Activated B cell treated with CpG ODN at 0.5 μM for 24 hours (primary cell): ENCODE data around the gene PRKCB. TPM values are rescaled to one million over a fixed set of nuclear protein-coding genes. Genes with fewer than 3 reads are reported as not detected.
A peak's percentile ranks its signal among the peaks of the same experiment; 100 is the strongest.

Experiments used
- ATAC-seq: fragments of 200-7000 bp; cut with Tn5 transposase; one replicate; pipeline ENCODE4 v1.10.0; 2021; ENCODE audit warnings: low read depth, mild to moderate bottlenecking, moderate library complexity
- CTCF ChIA-PET: fragments of 350-600 bp; sonication (Branson Sonifier 250); formaldehyde crosslinking; loops from one replicate; lab custom pipeline; 2021; ENCODE audit warnings: antibody characterized with exemption; lab: Charles Lee
- POLR2A ChIA-PET: fragments of 350-600 bp; sonication (Branson Sonifier 250); formaldehyde crosslinking; loops from one replicate; lab custom pipeline; 2021; ENCODE audit warnings: antibody characterized with exemption; lab: Charles Lee
- DNase-seq: peaks from one replicate; pipeline ENCODE4 v3.0.0; 2022
- H3K27ac Mint-ChIP-seq: one replicate; pipeline ENCODE4 v1.8.0; 2020; ENCODE audit warnings: mixed read lengths
- H3K27me3 Mint-ChIP-seq: one replicate; pipeline ENCODE4 v1.8.0; 2021; ENCODE audit warnings: mixed read lengths
- H3K36me3 Mint-ChIP-seq: one replicate; pipeline ENCODE4 v1.8.0; 2021; ENCODE audit warnings: low read depth, mixed read lengths
- H3K4me1 Mint-ChIP-seq: one replicate; pipeline ENCODE4 v1.8.0; 2021; ENCODE audit warnings: mixed read lengths
- H3K4me3 Mint-ChIP-seq: one replicate; pipeline ENCODE4 v1.8.0; 2020; ENCODE audit warnings: mild to moderate bottlenecking, mixed read lengths
- H3K9me3 Mint-ChIP-seq: one replicate; pipeline ENCODE4 v1.8.0; 2020; ENCODE audit warnings: mixed read lengths
- intact Hi-C: fragments of 100-400 bp; cut with micrococcal nuclease; formaldehyde crosslinking; loops from one replicate; pipeline ENCODE4 v1.15.1; 2024
- total RNA-seq: library from RNA; stranded (reverse); gene quantifications from 2 replicates; pipeline ENCODE4 v1.2.3, GENCODE V29; 2022
- TF ChIP-seq, protein P1 (sequence below): fragments of 200-600 bp; IDR thresholded peaks from one replicate; pipeline ENCODE4 v1.8.0; 2022; ENCODE audit warnings: antibody characterized with exemption, mild to moderate bottlenecking

PRKCB gene
- total RNA-seq, 1 donor from 2014 or later = 146 TPM

DNA sequence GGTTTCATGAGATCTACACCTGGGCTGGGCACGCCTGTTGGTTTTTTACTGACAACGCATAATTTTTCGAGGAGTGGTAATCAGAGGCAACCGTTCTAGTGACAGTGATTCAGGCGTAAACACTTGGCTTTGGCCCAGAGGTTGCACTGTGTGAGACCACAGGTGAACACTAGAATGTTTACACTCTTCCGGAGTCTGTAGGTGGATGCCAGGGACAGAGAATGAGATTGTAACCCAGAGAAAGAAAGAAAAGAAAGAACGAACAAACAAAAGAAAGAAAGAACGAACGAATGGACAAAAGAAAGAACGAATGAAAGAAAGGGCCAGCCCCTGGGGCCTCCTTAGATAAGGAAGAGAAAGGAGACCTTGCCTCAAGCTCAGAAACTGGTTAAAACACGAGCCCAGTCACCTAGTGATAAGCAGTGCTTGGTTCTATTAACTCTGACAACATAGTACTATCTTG is 113.2 kb downstream of the PRKCB start:
- peak; percentile 15 for ATAC-seq
- ChIA-PET CTCF (interaction anchor here (1.4 to 1.6 kb wide), 3 partner anchors 61 to 145 kb away, joined by 4 to 6 read pairs (median 4); no protein-coding TSS in a partner anchor), POLR2A (interaction anchor here (0.6 to 2.2 kb wide), 9 partner anchors 11 to 441 kb away, joined by 3 to 15 read pairs (median 3); no protein-coding TSS in a partner anchor)
- peaks cover 18% of the 10 kb centered on the region for H3K36me3 Mint-ChIP-seq
- intact Hi-C loops = loop anchor here (2.0 kb wide), 1 partner anchor 24 kb away; no protein-coding TSS in a partner anchor
- H3K9me3 Mint-ChIP-seq = no peaks in the 10 kb centered on the region
- TF ChIP-seq, protein P1, sequence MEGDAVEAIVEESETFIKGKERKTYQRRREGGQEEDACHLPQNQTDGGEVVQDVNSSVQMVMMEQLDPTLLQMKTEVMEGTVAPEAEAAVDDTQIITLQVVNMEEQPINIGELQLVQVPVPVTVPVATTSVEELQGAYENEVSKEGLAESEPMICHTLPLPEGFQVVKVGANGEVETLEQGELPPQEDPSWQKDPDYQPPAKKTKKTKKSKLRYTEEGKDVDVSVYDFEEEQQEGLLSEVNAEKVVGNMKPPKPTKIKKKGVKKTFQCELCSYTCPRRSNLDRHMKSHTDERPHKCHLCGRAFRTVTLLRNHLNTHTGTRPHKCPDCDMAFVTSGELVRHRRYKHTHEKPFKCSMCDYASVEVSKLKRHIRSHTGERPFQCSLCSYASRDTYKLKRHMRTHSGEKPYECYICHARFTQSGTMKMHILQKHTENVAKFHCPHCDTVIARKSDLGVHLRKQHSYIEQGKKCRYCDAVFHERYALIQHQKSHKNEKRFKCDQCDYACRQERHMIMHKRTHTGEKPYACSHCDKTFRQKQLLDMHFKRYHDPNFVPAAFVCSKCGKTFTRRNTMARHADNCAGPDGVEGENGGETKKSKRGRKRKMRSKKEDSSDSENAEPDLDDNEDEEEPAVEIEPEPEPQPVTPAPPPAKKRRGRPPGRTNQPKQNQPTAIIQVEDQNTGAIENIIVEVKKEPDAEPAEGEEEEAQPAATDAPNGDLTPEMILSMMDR = no peak
- H3K27ac Mint-ChIP-seq = peak overlapping the region; percentile 91
- DNase-seq = no peak
- no peaks in the 10 kb centered on the region for H3K27me3 Mint-ChIP-seq
- peaks cover 96% of the 10 kb centered on the region for H3K4me1 Mint-ChIP-seq
- peak overlapping the region; percentile 3 for H3K4me3 Mint-ChIP-seq

DNA sequence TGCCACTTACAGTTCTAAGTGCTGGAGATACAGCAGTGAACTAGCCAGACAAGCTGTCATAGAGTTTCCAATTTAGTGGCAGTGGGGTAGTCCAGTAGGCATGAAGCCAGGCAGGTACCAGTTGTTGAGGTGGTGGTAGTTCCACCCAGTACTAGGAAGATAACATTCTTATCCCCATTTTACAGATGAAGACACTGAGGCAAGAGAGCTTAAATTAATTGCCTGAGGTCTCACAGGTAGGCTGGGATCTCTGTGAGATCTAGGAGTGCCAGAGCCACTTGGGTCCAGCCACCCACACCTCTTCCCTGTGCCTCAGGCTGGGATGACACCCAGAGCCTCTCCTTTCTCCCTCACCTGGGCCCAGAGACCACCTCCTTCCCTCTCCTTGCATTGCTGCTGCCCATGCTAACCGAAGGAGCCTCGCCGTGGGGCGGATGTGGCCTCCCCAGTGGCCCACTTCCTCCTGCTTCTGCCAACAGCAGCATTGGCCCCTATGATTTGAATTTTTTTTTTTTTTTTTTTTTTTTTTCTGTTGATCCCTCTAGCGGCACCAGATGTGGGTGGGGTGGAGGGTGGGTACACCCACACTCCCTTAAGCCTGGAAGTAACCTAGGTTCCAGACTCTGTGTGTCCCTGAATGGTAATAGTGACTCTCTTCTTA is 114.0 kb downstream of the PRKCB start:
- no peaks in the 10 kb centered on the region for H3K27me3 Mint-ChIP-seq
- ChIA-PET CTCF (interaction anchor here (1.4 to 1.6 kb wide), 3 partner anchors 61 to 146 kb away, joined by 4 to 6 read pairs (median 4); no protein-coding TSS in a partner anchor), POLR2A (interaction anchor here (0.6 to 2.2 kb wide), 9 partner anchors 10 to 117 kb away, joined by 3 to 15 read pairs (median 3); no protein-coding TSS in a partner anchor)

DNA sequence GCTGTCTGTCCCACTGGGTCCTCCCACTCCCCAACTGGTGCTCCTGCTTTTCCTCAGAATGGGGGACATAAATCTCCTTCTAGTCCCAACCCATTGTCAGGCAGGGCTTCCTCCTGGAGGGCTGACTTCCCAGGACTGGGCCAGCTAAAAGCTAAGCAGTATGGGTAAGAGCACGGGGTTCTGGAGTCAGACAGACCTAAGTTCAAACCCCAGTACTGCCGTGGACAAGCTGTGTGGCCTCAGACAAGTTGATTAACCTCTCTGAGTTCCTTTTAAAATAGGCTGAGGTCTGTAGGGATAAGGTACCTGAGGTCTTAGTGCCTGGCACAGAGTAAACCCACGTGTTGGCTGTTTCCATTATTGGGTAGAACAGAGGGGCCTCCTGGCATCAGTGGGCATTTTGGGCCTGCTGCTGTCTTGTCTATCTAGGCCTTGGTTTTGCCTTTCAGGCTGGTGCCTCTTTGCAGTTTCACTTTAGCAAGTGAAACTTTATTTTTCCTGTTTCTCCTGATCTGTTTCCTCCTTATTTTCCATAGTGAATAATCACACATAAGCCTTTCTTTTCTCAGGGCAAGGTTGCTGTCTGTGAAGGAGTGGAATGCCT is 114.6 kb downstream of the PRKCB start:
- intact Hi-C loops = loop anchor here (1.0 to 5.0 kb wide), 5 partner anchors 9 to 68 kb away; no protein-coding TSS in a partner anchor
- Mint-ChIP-seq H3K27ac (peak overlapping the region; percentile 91), H3K27me3 (no peaks in the 10 kb centered on the region), H3K4me3 (peak overlapping the region; percentile 52), H3K36me3 (peaks cover 28% of the 10 kb centered on the region), H3K9me3 (no peaks in the 10 kb centered on the region), H3K4me1 (peaks cover 98% of the 10 kb centered on the region)
- ATAC-seq = no peak
- TF ChIP-seq, protein P1 = no peak
- DNase-seq = no peak
- CTCF ChIA-PET = interaction anchor here (1.5 to 1.6 kb wide), 2 partner anchors 60 to 147 kb away, joined by 4 to 6 read pairs; no protein-coding TSS in a partner anchor
- POLR2A ChIA-PET = interaction anchor here (1.6 to 2.2 kb wide), 2 partner anchors 9 to 15 kb away, joined by 3 to 15 read pairs; no protein-coding TSS in a partner anchor

More for the DNA sequence above, 114.0 kb downstream of the PRKCB start:
- Mint-ChIP-seq H3K36me3 (peaks cover 25% of the 10 kb centered on the region), H3K27ac (peak overlapping the region; percentile 91), H3K4me3 (peak overlapping the region; percentile 64), H3K9me3 (no peaks in the 10 kb centered on the region), H3K4me1 (peaks cover 98% of the 10 kb centered on the region)
- TF ChIP-seq, protein P1 = no peak
- ATAC-seq (peak; percentile 78), DNase-seq (peak; percentile 53)
- intact Hi-C loops = loop anchor here (1.0 to 5.0 kb wide), 6 partner anchors 10 to 67 kb away; no protein-coding TSS in a partner anchor

DNA sequence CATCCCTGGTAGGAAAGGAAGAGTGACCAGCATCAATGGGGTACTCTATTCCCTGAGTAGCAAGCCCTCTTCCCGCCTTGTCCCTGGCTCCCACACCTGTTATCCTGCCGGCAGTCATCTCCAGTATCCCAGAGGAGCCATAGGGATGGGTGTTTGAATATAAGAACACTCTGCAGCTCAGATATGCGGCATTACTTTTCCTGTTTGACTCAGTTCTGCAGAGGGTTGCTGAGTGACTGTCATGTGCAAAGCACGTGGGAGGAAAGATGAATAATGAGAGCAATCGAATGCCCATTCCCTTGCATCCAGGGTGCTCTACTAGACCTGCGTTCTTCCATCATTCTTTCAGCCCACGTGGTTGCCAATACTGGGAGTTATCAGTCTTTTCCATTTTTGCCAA is 115.1 kb downstream of the PRKCB start:
- Mint-ChIP-seq H3K27me3 (no peaks in the 10 kb centered on the region), H3K4me3 (peak overlapping the region; percentile 52), H3K9me3 (no peaks in the 10 kb centered on the region), H3K27ac (peak overlapping the region; percentile 91), H3K4me1 (peaks cover 98% of the 10 kb centered on the region), H3K36me3 (peaks cover 30% of the 10 kb centered on the region)
- TF ChIP-seq, protein P1 = no peak
- intact Hi-C loops = loop anchor here (1.0 to 5.0 kb wide), 5 partner anchors 8 to 69 kb away; no protein-coding TSS in a partner anchor
- DNase-seq = no peak
- POLR2A ChIA-PET = interaction anchor here (1.6 to 2.2 kb wide), 2 partner anchors 9 to 15 kb away, joined by 3 to 15 read pairs; no protein-coding TSS in a partner anchor
- no peak for ATAC-seq
- CTCF ChIA-PET = no interaction called here
